Activated CD8-positive, alpha-beta memory T cell treated with anti-CD3 and anti-CD28 coated beads for 36 hours (primary cell): ENCODE results near the gene CGB2. TPM values are rescaled to one million over a fixed set of nuclear protein-coding genes. Genes with fewer than 3 reads are reported as not detected.
"Not testable (repeated sequence)": the region's sequence is repeated elsewhere in the genome, so short reads cannot be mapped to it uniquely, and the experiment has no call there.

Experiments
- CTCF ChIA-PET: fragments of 350-600 bp; sonication (Branson Sonifier 250); formaldehyde crosslinking; loops from one replicate; lab custom pipeline; 2021; ENCODE audit warnings: antibody characterized with exemption; lab: Charles Lee
- POLR2A ChIA-PET: fragments of 350-600 bp; sonication (Branson Sonifier 250); formaldehyde crosslinking; loops from one replicate; lab custom pipeline; 2021; ENCODE audit warnings: antibody characterized with exemption; lab: Charles Lee
- total RNA-seq, 2 experiments: library from RNA; stranded (reverse); gene quantifications; one replicate each; pipeline ENCODE4 v1.2.3, GENCODE V29; 2021

Gene CGB2
- total RNA-seq, 2 experiments from 2014 or later: not detected

DNA sequence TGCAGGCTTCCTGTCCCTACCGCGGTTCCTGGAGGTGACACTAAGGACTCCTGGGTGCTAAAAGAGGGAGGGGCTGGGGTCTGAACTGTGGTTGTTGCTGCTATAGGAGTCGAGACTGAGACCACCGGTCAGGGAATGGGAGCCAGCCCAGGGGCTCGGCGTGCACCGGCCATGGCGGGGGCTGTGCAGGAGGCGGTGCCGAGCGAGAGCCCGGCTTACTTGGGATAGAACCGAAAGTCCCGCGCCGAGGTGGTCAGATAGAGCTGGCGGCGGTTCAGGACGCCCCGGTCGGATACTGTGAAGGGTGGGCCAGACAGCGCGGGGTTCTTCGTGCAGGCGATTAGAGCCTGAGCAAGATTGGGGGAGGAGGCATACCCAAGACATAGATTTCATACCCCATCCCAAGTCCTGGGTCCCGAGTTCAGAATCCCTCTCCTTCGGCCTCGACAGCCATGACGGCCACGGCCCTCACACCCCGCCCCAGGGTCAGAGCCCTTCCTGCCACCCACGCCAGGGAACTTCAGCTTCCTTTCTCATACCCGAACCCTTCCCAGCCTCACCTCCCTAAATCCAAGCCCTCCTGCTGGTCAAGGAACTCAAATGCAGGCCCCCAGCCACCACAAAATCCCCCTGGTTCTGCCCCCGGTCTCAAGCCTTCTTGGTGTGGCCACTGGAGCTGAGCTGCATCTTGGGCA, 25.4 kb downstream of the CGB2 start:
- CTCF ChIA-PET: interaction anchor here (0.6 to 1.3 kb wide), 6 partner anchors 17 to 424 kb away, joined by 3 to 4 read pairs (median 3); partner anchors contain the start of gene RUVBL2
- POLR2A ChIA-PET: interaction anchor here (0.5 kb wide), 1 partner anchor 39 kb away, joined by 3 read pairs; no protein-coding TSS in a partner anchor

DNA sequence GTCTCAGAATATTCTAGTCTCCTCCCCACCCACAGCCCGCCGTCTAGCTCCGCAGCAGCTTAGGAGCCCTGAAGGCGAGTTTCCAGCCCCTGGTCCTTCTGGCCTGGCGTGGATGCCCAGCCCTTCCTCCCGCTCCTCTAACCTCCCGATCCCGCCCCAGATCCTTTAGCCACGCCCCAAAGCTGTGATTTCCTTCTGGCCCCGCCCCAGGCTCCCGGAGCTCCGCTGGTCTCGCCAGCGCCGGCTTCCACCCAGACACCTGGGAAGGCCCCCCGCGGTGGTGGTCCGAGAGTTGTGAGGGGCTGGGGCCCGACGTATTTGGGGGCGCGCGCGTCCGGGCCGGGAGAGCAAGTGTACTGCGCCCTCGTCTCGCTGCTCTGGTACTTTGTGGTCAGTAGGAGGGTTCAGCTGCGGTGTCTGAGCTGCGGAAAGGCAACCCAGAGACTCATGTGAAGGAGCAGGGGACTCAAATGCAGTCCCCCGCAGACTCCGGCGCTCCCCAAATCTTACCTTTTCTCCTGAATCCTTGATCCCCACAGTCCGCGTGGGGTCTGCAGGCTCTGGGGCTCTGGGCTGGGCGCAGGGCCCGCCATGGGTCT, 26.0 kb downstream of the CGB2 start, which contains the start of gene CGB7:
TSS of gene CGB7 (minus strand) at position 114 of the 599 bp plus-strand sequence. CDS start 2,374 bp downstream, outside the sequence.
- ChIA-PET POLR2A (no interaction called here), CTCF (interaction anchor here (1.2 kb wide), 1 partner anchor 64 kb away, joined by 3 read pairs; the partner anchor contains the start of gene RUVBL2)

DNA sequence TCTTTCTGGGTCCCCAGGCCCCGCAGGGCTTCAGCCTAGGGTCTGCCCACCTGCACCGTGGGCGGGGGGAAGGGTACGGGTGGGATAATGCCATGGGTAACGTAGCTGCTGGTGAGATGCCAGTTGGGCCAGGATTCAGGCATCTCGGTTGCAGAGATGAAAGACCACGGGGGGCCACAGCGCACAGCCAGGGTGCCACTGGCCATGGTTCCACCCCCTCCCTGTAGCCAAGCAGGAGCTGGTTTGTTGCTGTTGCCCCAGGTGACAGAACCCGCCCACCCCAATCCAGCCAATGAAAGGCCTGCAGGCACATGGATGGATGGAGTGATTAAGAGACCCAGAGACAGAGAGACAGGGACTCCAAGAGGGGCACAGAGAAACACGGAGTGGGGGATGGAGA, 26.9 kb downstream of the CGB2 start:
- POLR2A ChIA-PET: no interaction called here
- CTCF ChIA-PET: interaction anchor here (1.2 kb wide), 1 partner anchor 65 kb away, joined by 3 read pairs; the partner anchor contains the start of gene RUVBL2

DNA sequence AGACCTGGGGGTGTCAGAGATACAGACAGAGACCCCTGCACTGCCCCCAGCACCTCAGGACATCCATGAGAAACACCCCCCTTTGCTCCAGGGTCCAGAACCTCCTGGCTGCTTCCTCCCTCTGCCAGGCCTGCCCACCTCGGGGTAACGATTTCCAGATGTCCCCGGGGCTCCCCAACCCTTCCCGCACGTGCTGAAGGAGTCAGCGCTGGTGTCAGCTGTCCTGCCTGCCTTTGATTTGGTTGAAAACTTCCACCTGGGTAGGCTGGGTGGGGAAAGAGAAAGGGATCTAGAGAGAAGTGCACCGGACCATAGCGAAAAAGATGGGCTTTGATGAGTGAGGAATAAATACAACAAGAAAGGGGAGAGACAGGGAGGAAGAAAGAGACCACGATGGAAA, 27.4 kb downstream of the CGB2 start:
- ChIA-PET POLR2A (no interaction called here), CTCF (interaction anchor here (0.6 kb wide), 1 partner anchor 169 kb away, joined by 5 read pairs; no protein-coding TSS in a partner anchor)

DNA sequence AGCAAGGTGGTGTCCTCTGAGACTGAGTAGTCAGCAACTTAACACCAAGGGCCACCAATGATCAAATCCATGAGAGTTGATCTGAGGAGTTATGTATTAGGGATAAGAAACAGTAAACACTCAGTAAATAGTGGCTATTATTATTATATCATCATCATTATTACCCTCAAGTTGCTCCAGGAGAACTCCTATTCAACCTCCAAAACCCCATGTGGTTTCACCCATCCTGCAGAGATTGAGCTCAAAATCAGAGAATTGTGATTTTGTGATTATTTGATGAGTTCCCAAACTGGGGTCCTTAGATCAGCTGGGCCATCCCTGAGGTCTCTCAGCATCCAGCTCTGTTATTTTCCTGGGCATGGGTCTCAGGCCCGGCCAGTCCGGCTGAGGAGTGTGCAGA, 29.3 kb downstream of the CGB2 start:
- POLR2A ChIA-PET: no interaction called here
- CTCF ChIA-PET: interaction anchor here (1.1 kb wide), 1 partner anchor 88 kb away, joined by 3 read pairs; no protein-coding TSS in a partner anchor

DNA sequence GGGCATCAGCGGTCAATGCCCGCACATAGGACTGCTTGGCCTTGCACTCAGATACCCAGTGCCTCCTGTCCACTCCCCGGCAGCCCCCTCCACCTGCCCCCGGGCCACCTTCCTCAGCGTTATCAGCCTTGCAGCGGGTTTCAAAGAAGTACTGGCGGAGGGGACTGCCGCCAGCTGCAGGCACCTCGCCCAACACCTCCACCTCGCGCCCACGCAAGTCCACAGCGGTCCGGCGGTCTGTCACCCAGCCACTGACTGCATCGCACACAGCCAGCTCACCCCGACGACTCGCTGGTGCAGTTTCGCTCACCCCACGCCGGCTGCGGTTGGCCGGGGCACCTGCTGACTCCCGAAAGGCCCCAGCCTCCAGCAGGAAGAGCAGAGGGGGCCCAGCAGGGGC, 29.8 kb downstream of the CGB2 start:
- ChIA-PET POLR2A (no interaction called here), CTCF (no interaction called here)

DNA sequence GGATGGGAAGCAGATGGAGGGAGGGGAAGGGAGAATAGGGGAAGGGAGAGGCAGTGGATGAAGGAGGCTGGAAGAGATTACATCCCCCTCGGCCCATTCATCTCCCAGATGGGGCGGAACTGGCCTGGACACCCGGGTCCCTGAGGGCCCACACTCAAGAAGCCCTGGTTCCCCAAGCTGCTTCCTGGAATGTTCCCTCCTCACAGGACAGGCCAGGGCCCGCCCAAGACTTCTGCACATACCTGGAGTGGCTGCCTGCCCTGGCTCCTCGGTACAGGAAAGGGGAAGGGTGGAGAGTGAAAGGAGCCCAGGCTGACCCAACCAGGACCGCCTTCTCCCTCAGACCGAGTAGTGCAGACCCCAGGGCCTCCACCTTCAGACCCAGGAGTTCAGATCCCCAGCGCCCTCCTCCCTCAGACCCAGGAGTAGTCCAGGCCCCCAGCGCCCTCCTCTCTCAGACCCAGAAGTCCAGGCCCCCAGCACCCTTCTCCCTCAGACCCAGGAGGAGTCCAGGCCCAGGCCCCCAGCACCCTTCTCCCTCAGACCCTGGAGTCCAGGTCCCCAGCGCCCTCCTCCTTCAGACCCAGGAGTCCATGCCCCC, 32.4 kb downstream of the CGB2 start:
- POLR2A ChIA-PET: no interaction called here
- CTCF ChIA-PET: no interaction called here

DNA sequence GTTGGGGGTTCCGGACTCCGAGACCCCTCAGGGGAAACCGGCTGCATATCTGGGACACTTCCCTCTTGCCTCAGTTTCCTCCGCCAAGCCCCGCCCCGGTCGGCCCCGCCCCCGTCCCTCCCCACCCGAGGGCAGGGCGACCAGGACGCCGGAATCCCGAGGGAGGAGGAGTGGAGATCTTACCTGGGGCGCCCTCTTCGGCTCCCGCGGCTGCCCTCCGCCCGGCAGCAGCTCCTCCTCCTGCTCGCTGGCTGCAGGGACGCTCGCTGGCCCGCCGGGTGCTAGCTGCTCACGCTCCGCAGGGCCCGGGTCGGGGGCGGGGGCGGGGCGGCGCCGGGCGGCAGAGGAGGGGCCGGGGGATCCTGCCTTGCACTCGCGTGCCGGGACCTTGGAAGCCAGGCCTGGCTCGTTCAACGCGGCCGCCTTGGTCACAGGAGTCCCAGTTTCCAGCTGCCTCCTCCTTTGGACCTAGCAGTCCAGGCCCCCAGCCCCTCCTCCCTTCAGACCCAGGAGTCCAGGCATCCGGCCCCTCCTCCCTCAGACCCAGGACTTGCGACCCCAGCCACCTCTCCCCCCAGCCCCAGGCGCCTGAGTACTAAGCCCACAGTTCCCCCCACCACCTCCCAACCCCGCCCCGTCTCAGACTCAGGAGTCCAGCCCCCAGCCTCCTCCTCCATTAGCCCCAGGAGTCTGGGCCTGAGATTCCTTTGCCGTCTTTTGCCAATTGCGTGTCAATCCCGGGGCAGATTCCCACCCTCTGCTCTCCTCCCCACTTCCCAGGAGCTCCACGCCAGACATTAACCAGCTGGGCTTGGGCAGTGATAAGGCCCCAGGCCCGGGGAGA, 33.3 kb downstream of the CGB2 start, which contains the start of gene NTF4:
TSS of gene NTF4 (minus strand) at position 51 of the 844 bp plus-strand sequence. CDS start 2,821 bp downstream, outside the sequence.
- ChIA-PET POLR2A (no interaction called here), CTCF (no interaction called here)

DNA sequence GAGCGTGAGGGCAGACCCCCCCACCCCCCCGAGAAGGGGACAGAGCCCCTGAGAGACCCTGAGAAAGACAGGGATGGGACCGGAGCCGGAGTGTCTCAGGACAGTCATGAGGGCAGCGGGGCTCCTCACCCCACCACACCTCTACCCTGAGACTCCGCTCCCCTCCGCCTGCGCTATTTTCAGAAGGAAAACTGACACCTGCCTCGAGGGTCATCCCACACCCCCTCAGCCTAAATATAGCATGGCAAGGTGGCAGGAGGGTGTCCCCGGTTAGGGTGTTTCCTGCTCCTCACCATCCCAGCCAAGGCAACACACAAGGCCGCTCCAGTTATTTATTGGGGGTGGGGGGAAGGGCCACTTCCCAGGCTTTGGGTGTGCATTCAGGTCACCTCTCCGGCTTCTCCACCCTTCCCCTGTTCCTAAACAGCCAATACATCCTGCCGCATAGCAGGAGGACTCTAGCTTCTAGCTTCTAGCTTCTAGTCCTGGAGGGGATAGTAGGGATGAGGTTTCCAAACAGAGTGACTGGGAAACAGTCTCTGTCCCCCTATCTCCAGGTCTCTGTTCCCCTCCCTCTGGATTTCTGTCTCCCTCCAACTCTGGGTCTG, 34.3 kb downstream of the CGB2 start:
- CTCF ChIA-PET: no interaction called here

DNA sequence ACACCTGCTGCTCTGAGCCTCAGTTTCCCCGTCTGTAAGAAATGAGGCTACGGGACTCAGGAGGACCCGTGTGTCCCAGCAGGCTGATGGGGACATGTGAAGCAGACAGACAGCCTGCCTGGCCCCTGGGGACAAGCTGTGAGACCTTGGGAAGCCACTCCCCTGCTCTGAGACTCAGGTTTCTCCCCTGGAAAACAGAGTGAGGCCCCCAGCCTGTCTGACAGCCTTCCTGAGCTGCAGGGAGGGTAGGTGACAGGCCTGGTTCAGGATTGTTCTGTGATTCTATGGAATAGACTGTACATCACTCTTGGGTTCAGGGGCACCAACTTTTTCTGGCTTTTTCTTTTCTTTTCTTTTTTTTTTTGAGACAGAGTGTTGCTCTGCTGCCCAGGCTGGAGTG, 35.9 kb downstream of the CGB2 start:
- POLR2A ChIA-PET: no interaction called here
- CTCF ChIA-PET: no interaction called here

More for the DNA sequence above, 34.3 kb downstream of the CGB2 start:
- POLR2A ChIA-PET: no interaction called here

DNA sequence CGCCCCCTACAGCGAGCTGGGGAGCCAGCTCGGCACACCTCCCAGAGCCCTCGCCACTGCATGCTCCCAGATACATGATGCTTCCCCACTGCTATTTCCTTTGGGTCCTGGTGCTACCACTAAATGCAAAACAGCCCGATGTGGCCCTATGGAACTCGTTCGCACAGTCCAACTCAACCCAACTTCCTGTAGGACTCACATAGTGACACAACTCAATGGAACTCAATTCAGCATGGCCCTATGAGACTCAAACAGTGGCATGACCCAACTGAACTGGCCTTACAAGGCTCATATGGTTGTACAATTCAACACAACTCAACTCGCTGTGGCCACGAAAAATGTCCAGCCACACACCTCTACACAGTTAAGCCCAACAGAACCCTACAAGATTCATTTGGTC, 37.3 kb downstream of the CGB2 start:
- CTCF ChIA-PET: interaction anchor here (2.1 kb wide), 1 partner anchor 130 kb away, joined by 5 read pairs; no protein-coding TSS in a partner anchor
- POLR2A ChIA-PET: no interaction called here

DNA sequence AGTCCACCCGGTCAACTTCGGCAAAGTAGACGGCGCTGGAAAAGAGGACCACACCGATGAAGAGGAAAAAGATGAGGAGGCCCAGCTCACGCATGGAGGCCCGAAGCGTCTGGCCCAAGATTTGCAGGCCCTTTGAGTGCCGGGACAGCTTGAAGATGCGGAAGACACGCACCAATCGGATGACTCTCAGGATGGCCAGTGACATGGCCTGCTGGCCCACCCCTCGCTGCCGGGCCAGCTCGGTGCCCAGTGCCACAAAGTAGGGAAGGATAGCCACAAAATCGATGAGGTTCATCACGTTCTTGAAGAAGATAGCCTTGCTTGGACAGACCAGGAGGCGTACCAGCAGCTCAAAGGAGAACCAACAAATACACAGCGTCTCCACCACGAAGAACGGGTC, 38.7 kb downstream of the CGB2 start:
- CTCF ChIA-PET: interaction anchor here (0.7 to 2.1 kb wide), 3 partner anchors 25 to 128 kb away, joined by 3 to 5 read pairs (median 4); partner anchors contain the start of gene RUVBL2
- POLR2A ChIA-PET: no interaction called here

DNA sequence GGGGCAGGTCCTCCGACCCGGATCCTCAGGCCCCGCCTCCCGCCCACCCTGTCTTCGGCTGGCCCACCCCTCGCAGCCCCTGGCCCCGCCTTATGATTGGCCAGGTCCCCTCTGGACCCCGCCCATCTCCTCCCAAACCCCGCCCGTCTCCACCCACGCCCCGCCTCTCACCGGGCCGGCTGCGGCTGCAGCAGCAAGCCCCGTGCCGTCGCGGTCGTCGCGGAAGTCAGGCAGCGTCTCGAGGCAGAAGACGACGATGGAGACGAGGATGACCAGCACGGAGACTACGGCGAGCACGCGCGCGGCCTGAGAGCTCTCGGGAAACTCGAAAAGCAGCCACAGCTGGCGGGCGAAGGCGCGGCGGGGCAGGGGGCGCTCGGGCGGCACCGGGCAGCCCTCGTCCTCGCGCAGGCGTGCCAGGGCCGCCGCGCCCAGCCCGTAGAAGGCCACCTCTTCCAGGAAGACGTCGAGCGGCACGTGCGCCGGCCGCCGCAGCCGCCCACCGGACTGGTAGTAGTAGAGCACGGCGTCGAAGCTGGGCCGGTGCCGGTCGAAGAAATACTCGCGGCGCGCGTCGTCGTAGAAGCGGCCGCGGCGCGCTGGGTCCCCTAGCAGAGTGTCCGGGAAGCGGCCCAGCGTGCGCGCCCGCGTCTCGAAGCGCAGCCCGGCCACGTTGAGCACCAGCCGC, 40.3 kb downstream of the CGB2 start:
- ChIA-PET POLR2A (no interaction called here), CTCF (no interaction called here)

DNA sequence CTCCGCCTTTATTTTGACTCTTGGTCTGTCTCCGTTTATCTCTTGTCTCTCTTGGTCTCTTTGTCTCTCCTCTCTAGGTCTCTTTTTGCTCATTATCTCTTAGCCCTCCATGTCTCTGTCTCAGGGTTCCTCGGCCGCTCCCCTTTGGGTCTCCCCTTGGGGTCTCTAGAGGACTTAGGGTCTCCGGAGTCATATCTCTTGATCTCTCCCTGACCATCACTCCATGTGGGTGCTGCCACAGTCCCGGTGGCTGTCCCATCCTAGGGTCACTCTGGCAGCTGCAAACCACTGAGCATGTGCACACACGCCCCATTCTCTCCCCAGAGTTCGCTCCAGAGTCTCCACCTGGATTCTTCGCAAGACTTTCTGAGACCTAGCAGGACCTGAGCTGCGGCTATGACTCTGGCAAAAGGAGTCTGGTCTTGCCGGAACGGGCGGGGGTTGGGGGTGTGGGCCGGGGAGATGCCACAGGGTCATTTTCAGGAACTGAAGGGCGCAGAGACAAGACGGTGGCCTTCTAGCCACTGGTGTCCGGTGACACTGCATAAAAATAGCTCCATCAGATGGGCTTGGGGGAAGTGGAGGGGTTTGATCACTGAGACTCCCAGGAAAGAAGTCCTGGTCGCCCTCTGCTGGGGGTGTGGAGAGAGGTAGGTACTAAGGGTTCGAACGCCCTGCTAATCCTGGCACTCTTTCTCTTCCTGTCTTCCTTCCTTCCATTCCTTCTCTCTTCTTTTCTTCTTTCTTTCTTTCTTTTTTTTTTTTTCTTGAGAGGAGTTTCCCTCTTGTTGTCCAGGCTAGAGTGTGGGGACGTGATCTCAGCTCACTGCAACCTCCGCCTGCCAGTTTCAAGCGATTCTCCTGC, 42.1 kb downstream of the CGB2 start:
- ChIA-PET CTCF (interaction anchor here (0.7 to 1.6 kb wide), 5 partner anchors 18 to 156 kb away, joined by 3 to 4 read pairs (median 3); no protein-coding TSS in a partner anchor), POLR2A (no interaction called here)

DNA sequence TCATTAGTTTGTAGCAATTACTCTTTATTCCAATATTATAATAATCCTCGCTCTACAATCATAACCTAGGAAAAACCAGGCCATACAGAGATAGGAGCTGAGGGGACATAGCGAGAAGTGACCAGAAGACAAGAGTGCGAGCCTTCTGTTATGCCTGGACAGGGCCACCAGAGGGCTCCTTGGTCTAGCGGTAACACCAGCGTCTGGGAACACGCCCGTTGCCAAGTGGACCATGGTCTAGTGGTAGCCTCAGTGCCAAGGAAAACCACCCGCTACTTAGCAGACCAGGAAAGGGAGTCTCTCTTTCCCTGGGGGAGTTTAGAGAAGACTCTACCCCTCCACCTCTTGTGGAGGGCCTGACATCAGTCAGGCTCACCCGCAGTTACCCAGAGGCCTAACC, 43.2 kb downstream of the CGB2 start:
- CTCF ChIA-PET: interaction anchor here (1.0 kb wide), 1 partner anchor 123 kb away, joined by 4 read pairs; no protein-coding TSS in a partner anchor
- POLR2A ChIA-PET: not testable (repeated sequence)

DNA sequence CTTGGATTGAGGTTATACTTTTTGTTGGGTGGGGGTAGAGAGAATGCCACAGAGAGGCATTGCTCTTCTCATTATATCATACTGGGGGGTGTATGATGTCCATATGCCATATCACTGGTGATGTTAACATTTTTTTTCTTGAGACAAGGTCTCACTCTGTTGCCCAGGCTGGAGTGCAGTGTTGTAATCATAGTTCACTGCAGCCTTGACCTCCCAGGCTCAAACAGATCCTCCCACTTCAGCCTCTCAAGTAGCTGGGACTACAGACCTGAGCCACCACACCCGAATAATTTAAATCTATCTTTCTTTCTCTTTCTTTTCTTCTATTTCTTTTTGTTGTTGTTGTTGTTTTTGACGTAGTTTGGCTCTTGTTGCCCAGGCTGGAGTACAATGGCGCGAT, 48.7 kb downstream of the CGB2 start:
- POLR2A ChIA-PET: no interaction called here
- CTCF ChIA-PET: interaction anchor here (1.2 kb wide), 1 partner anchor 17 kb away, joined by 4 read pairs; no protein-coding TSS in a partner anchor

DNA sequence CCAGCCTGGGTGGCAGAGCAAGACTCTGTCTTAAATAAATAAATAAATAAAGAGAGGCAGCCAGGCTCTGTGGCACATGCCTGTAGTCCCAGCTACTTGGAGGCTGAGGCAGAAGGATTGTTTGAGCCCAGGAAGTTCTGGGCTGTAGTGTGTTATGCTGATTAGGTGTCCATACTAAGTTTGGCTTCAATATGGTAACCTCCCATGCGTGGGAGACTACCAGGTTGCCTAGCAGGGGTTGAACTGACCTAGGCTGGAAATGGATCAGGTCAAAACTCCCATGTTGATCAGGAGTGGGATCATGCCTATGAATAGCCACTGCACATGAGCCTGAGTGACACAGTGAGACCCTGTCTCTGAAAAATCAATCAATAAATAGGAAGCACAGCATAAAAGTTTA, 49.6 kb downstream of the CGB2 start:
- ChIA-PET CTCF (no interaction called here), POLR2A (no interaction called here)
